H9 (cell line): ENCODE data around the gene TMEM80. TPM values are rescaled to one million over a fixed set of nuclear protein-coding genes. Genes with fewer than 3 reads are reported as not detected.

Experiments used
- DNase-seq: peaks from one replicate; pipeline ENCODE4 v3.0.0-alpha.2; 2017
- H2AFZ ChIP-seq: one replicate; pipeline ENCODE4 v1.6.1; 2013; ENCODE audit warnings: mild to moderate bottlenecking, low read length, control low read depth, moderate library complexity
- H2AK5ac ChIP-seq: 2 replicates; pipeline ENCODE4 v1.6.1; 2013; ENCODE audit warnings: low read length, control low read depth, mixed read lengths; ENCODE audit not compliant: insufficient read length
- H2BK120ac ChIP-seq: one replicate; pipeline ENCODE4 v1.6.1; 2013; ENCODE audit warnings: low read depth, mild to moderate bottlenecking, low read length, control low read depth, inconsistent platforms; ENCODE audit not compliant: poor library complexity, severe bottlenecking
- H2BK12ac ChIP-seq: 2 replicates; pipeline ENCODE4 v1.6.1; 2013; ENCODE audit warnings: low read length, control low read depth, mixed read lengths, low read depth; ENCODE audit not compliant: insufficient read length
- H2BK15ac ChIP-seq: 2 replicates; pipeline ENCODE4 v1.6.1; 2013; ENCODE audit warnings: low read depth, low read length, control low read depth
- H2BK20ac ChIP-seq: one replicate; pipeline ENCODE4 v1.6.1; 2013; ENCODE audit warnings: low read depth, mild to moderate bottlenecking, low read length, control low read depth, inconsistent platforms; ENCODE audit not compliant: poor library complexity, severe bottlenecking
- H2BK5ac ChIP-seq: 2 replicates; pipeline ENCODE4 v1.6.1; 2013; ENCODE audit warnings: low read length, control low read depth, mixed read lengths; ENCODE audit not compliant: insufficient read length
- H3K14ac ChIP-seq: 2 replicates; pipeline ENCODE4 v1.6.1; 2013; ENCODE audit warnings: low read length, control low read depth; ENCODE audit not compliant: insufficient read depth
- H3K18ac ChIP-seq: 2 replicates; pipeline ENCODE4 v1.6.1; 2013; ENCODE audit warnings: low read depth, mild to moderate bottlenecking, mixed read lengths, low read length, control low read depth; ENCODE audit not compliant: insufficient read length
- H3K23ac ChIP-seq: 2 replicates; pipeline ENCODE4 v1.6.1; 2013; ENCODE audit warnings: low read length, control low read depth, mixed read lengths, low read depth; ENCODE audit not compliant: insufficient read length
- H3K23me2 ChIP-seq: 2 replicates; pipeline ENCODE4 v1.6.1; 2013; ENCODE audit warnings: low read depth, mild to moderate bottlenecking, mixed read lengths, low read length, control low read depth; ENCODE audit not compliant: insufficient read length, poor library complexity, severe bottlenecking
- H3K27ac ChIP-seq: 2 replicates; pipeline ENCODE4 v1.5.1; 2013; ENCODE audit warnings: low read length, control low read depth, mixed read lengths, low read depth; ENCODE audit not compliant: insufficient read length
- H3K27me3 ChIP-seq: 2 replicates; pipeline ENCODE4 v1.6.1; 2013; ENCODE audit warnings: low read length, control low read depth, inconsistent platforms; ENCODE audit not compliant: insufficient read depth
- H3K4ac ChIP-seq: 2 replicates; pipeline ENCODE4 v1.6.1; 2013; ENCODE audit warnings: low read depth, mild to moderate bottlenecking, control low read depth, inconsistent platforms, low read length, moderate library complexity
- H3K4me1 ChIP-seq: 2 replicates; pipeline ENCODE4 v1.6.1; 2013; ENCODE audit warnings: low read length, control low read depth, inconsistent platforms; ENCODE audit not compliant: insufficient read depth
- H3K4me2 ChIP-seq: 2 replicates; pipeline ENCODE4 v1.6.1; 2013; ENCODE audit warnings: low read length, control low read depth, mixed read lengths; ENCODE audit not compliant: insufficient read length, insufficient read depth
- H3K56ac ChIP-seq: 2 replicates; pipeline ENCODE4 v1.6.1; 2013; ENCODE audit warnings: low read depth, mild to moderate bottlenecking, mixed read lengths, low read length, control low read depth; ENCODE audit not compliant: insufficient read length
- H3K79me1 ChIP-seq: 2 replicates; pipeline ENCODE4 v1.6.1; 2013; ENCODE audit warnings: low read depth, mild to moderate bottlenecking, moderate library complexity, low read length, control low read depth, inconsistent platforms; ENCODE audit not compliant: insufficient read depth, poor library complexity, severe bottlenecking
- H3K79me2 ChIP-seq: 2 replicates; pipeline ENCODE4 v1.6.1; 2013; ENCODE audit warnings: low read length, control low read depth, inconsistent platforms; ENCODE audit not compliant: insufficient read depth
- H3K9ac ChIP-seq: 2 replicates; pipeline ENCODE4 v1.6.1; 2013; ENCODE audit warnings: low read length, control low read depth, mixed read lengths; ENCODE audit not compliant: insufficient read length; ENCODE audit errors: extremely low read depth
- H3K9me3 ChIP-seq: one replicate; pipeline ENCODE4 v1.6.1; 2013; ENCODE audit warnings: low read depth, low read length, inconsistent platforms; ENCODE audit not compliant: control insufficient read depth
- H3T11ph ChIP-seq: one replicate; pipeline ENCODE4 v1.6.1; 2013; ENCODE audit warnings: mild to moderate bottlenecking, low read length, control low read depth, inconsistent platforms
- H4K20me1 ChIP-seq: one replicate; pipeline ENCODE4 v1.6.1; 2013; ENCODE audit not compliant: control insufficient read depth, insufficient read length, insufficient read depth
- H4K5ac ChIP-seq: 2 replicates; pipeline ENCODE4 v1.6.1; 2013; ENCODE audit warnings: low read depth, mild to moderate bottlenecking, mixed read lengths, low read length, control low read depth; ENCODE audit not compliant: insufficient read length
- H4K8ac ChIP-seq: replicated peaks from 2 replicates; pipeline ENCODE4 v1.6.1; 2013; ENCODE audit warnings: low read length, control low read depth, mixed read lengths, low read depth; ENCODE audit not compliant: insufficient read length
- H4K91ac ChIP-seq: 2 replicates; pipeline ENCODE4 v1.6.1; 2013; ENCODE audit warnings: low read depth, mild to moderate bottlenecking, moderate library complexity, mixed read lengths, low read length, control low read depth; ENCODE audit not compliant: insufficient read length
- H3K27ac Mint-ChIP-seq, 3 experiments: 2 replicates in 2 of 3; 3 replicates in 1 of 3; pipeline ENCODE4 v1.8.0; 2020 to 2021; ENCODE audit warnings: mixed read lengths in 3 of 3, mild to moderate bottlenecking in 1 of 3, moderate library complexity in 1 of 3
- H3K27me3 Mint-ChIP-seq: 2 replicates; pipeline ENCODE4 v1.8.0; 2021; ENCODE audit warnings: low read depth, mild to moderate bottlenecking, moderate library complexity, mixed read lengths
- H3K36me3 Mint-ChIP-seq, 3 experiments: 2 replicates in 2 of 3; 3 replicates in 1 of 3; pipeline ENCODE4 v1.8.0; 2020 to 2021; ENCODE audit warnings: low read depth in 3 of 3, mixed read lengths in 3 of 3; ENCODE audit not compliant: insufficient read depth in 1 of 3
- H3K4me1 Mint-ChIP-seq, 2 experiments: 2 replicates each; pipeline ENCODE4 v1.8.0; 2020; ENCODE audit warnings: mixed read lengths in 2 of 2
- H3K4me3 Mint-ChIP-seq, 2 experiments: 2 replicates in 1 of 2; 3 replicates in 1 of 2; pipeline ENCODE4 v1.8.0; 2020 to 2021; ENCODE audit warnings: mild to moderate bottlenecking in 2 of 2, mixed read lengths in 2 of 2, moderate library complexity in 1 of 2
- H3K9me3 Mint-ChIP-seq, 2 experiments: 2 replicates in 1 of 2; 3 replicates in 1 of 2; pipeline ENCODE4 v1.8.0; 2020; ENCODE audit warnings: mild to moderate bottlenecking in 2 of 2, mixed read lengths in 2 of 2, moderate library complexity in 1 of 2
- WGBS: extraction: QIAGEN DNeasy Blood & Tissue Kit; methylation state at CpG from one replicate; pipeline ENCODE4 v1.1.7; 2013; ENCODE audit warnings: missing lambda C conversion rate, low lambda C conversion rate, mixed read lengths; ENCODE audit not compliant: insufficient read length; ENCODE audit errors: extremely low coverage; 5-methylcytosine and 5-hydroxymethylcytosine counted together
- total RNA-seq: library from RNA; stranded (reverse); gene quantifications from 2 replicates; pipeline ENCODE4 v1.2.1, GENCODE V29; 2021
- TF ChIP-seq, protein P1 (sequence below): fragments of 200-600 bp; sonication (generic); conservative IDR thresholded peaks from 3 replicates; pipeline ENCODE4 v1.8.0; 2021; ENCODE audit warnings: antibody characterized with exemption, mild to moderate bottlenecking

Gene TMEM80
- total RNA-seq, 1 experiment from 2014 or later, result 23.6 TPM

DNA sequence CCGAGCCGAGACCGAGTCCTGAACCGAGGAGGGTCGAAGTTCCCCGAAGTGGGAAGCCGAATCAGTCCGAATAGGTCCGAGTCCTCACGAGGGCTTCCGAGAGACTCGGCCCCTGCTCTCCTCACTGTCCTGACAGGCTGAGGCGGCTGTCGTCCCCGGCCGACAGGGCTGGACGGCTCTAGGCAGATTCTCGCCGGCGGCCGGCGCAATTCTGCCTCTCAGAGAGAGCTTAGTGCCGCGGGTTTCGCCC, 403 bp upstream of the TMEM80 start:
- Histone ChIP-seq H2AFZ (no peak overlapping the region), H4K5ac (no peak overlapping the region), H3K23me2 (no peaks in the 10 kb centered on the region), H2BK5ac (no peak overlapping the region), H3K9me3 (no peaks in the 10 kb centered on the region), H2BK12ac (no peak overlapping the region), H2BK120ac (no peak overlapping the region), H2BK15ac (no peak overlapping the region), H3K4me2 (peak overlapping the region; percentile 28), H4K8ac (no peak overlapping the region), H3K4me1 (peaks cover 14% of the 10 kb centered on the region; the same call in 1 of the 2 replicates), H3K79me1 (peaks cover 3% of the 10 kb centered on the region), H3K56ac (no peak overlapping the region), H3K4ac (no peak overlapping the region; the same call in 1 of the 2 replicates), H3K9ac (peak overlapping the region; percentile 80), H3K79me2 (peaks cover 13% of the 10 kb centered on the region; the same call in 1 of the 2 replicates), H3T11ph (no peak overlapping the region), H3K23ac (no peak overlapping the region), H2AK5ac (no peak overlapping the region), H3K14ac (peak overlapping the region; percentile 99), H3K27ac (peak overlapping the region; percentile 50), H3K18ac (peak overlapping the region; percentile 98), H4K20me1 (no peaks in the 10 kb centered on the region), H3K27me3 (no peaks in the 10 kb centered on the region), H4K91ac (no peak overlapping the region), H2BK20ac (no peak overlapping the region)
- no CpG with 5 or more reads among the region's 25 CpGs for WGBS
- no peaks in the 10 kb centered on the region; a peak in 2 of 5 replicates for H3K9me3 Mint-ChIP-seq
- no peaks in the 10 kb centered on the region; the same call in 1 of the 2 replicates for H3K27me3 Mint-ChIP-seq
- H3K4me1 Mint-ChIP-seq, result peaks cover 38 to 43% of the 10 kb centered on the region in 2 experiments
- H3K4me3 Mint-ChIP-seq, result peak overlapping the region; percentile 80 to 88
- peak overlapping the region; percentile 95 to 98 (median 96) for H3K27ac Mint-ChIP-seq
- peaks cover 4 to 18% (median 17%) of the 10 kb centered on the region in 3 experiments for H3K36me3 Mint-ChIP-seq
- TF ChIP-seq, protein P1, sequence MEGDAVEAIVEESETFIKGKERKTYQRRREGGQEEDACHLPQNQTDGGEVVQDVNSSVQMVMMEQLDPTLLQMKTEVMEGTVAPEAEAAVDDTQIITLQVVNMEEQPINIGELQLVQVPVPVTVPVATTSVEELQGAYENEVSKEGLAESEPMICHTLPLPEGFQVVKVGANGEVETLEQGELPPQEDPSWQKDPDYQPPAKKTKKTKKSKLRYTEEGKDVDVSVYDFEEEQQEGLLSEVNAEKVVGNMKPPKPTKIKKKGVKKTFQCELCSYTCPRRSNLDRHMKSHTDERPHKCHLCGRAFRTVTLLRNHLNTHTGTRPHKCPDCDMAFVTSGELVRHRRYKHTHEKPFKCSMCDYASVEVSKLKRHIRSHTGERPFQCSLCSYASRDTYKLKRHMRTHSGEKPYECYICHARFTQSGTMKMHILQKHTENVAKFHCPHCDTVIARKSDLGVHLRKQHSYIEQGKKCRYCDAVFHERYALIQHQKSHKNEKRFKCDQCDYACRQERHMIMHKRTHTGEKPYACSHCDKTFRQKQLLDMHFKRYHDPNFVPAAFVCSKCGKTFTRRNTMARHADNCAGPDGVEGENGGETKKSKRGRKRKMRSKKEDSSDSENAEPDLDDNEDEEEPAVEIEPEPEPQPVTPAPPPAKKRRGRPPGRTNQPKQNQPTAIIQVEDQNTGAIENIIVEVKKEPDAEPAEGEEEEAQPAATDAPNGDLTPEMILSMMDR, result no peak
- no peak for DNase-seq
